HepG2 (cell line): ENCODE measurements around the gene ACTR6. TPM values are rescaled to one million over a fixed set of nuclear protein-coding genes. Genes with fewer than 3 reads are reported as not detected.
A peak's percentile ranks its signal among the peaks of the same experiment; 100 is the strongest.

Experiments
- ATAC-seq: fragments of 200-7000 bp; cut with Tn5 transposase; 3 replicates; pipeline ENCODE4 v1.9.1; 2020; ENCODE audit warnings: mild to moderate bottlenecking, moderate library complexity
- BruUV-seq: library from RNA; stranded (reverse); fragments of 400-500 nt; replicated peaks from 2 replicates; lab custom pipeline; 2021; lab: Mats Ljungman, UMichigan
- CTCF ChIA-PET: fragments of 300-600 bp; formaldehyde crosslinking; extraction: SDS; loops from one replicate; lab custom pipeline; 2021; ENCODE audit warnings: low total read pairs, inconsistent platforms, low intra/inter-chr PET ratio; lab: Yijun Ruan, JAX
- POLR2A ChIA-PET: fragments of 350-600 bp; sonication (Branson Sonifier 250); formaldehyde crosslinking; loops from one replicate; lab custom pipeline; 2020; ENCODE audit warnings: antibody characterized with exemption, inconsistent platforms; lab: Yijun Ruan, JAX
- DNase-seq: peaks from one replicate; pipeline ENCODE4 v3.0.0-alpha.2; 2015; ENCODE audit warnings: low spot score
- FAIRE-seq: peaks from 3 replicates; lab custom pipeline; 2011; peaks lifted over from hg19 to GRCh38; lab: Jason Lieb, UNC
- H2AFZ ChIP-seq: one replicate; pipeline ENCODE4 v1.6.1; 2011; ENCODE audit warnings: low read length, inconsistent platforms
- H3K27ac ChIP-seq: fragments of 300-600 bp; 3 replicates; pipeline ENCODE4 v1.8.0; 2011; ENCODE audit warnings: mixed run types, mild to moderate bottlenecking, mixed read lengths, low read length, inconsistent platforms; ENCODE audit not compliant: insufficient read depth; ENCODE audit errors: extremely low read length
- H3K27me3 ChIP-seq, 2 experiments: fragments of 200-600 bp in 1 of 2; 2 replicates in 1 of 2; 3 replicates in 1 of 2; pipeline versions ENCODE4 v1.6.0 to v1.8.0; 2011; ENCODE audit warnings: low read length in 2 of 2, mild to moderate bottlenecking in 2 of 2, moderate library complexity in 2 of 2, inconsistent platforms in 1 of 2; ENCODE audit not compliant: insufficient read depth in 2 of 2, control insufficient read depth in 1 of 2
- H3K36me3 ChIP-seq, 2 experiments: fragments of 200-600 bp in 1 of 2; replicated peaks in 1 of 2; 2 replicates in 1 of 2; 3 replicates in 1 of 2; pipeline versions ENCODE4 v1.5.1 to v1.8.0; 2011; ENCODE audit warnings: low read length in 2 of 2, inconsistent platforms in 1 of 2; ENCODE audit not compliant: insufficient read depth in 2 of 2, control insufficient read depth in 1 of 2
- H3K4me1 ChIP-seq: 2 replicates; pipeline ENCODE4 v1.5.1; 2012; ENCODE audit warnings: low read length, inconsistent platforms; ENCODE audit not compliant: insufficient read depth
- H3K4me2 ChIP-seq: 2 replicates; pipeline ENCODE4 v1.6.0; 2011; ENCODE audit warnings: low read depth, low read length, inconsistent platforms
- H3K4me3 ChIP-seq, 3 experiments: fragments of 200-600 bp in 1 of 3; sonication (generic), shearing (Covaris generic) in 1 of 3; replicated peaks in 1 of 3; 2 replicates each; pipeline ENCODE4 v1.5.1; 2011 to 2016; ENCODE audit warnings: low read length in 3 of 3, inconsistent platforms in 2 of 3, low read depth in 2 of 3, mild to moderate bottlenecking in 2 of 3, control low read depth in 1 of 3, mixed read lengths in 1 of 3; ENCODE audit not compliant: insufficient read depth in 1 of 3
- H3K79me2 ChIP-seq: one replicate; pipeline ENCODE4 v1.6.1; 2011; ENCODE audit warnings: low read length, inconsistent platforms; ENCODE audit not compliant: insufficient read depth
- H3K9ac ChIP-seq: 2 replicates; pipeline ENCODE4 v1.6.0; 2011; ENCODE audit warnings: mild to moderate bottlenecking, low read depth, low read length, inconsistent platforms; ENCODE audit not compliant: insufficient read depth
- H3K9me3 ChIP-seq: 2 replicates; pipeline ENCODE4 v1.5.1; 2012; ENCODE audit warnings: mild to moderate bottlenecking, low read length
- H4K20me1 ChIP-seq: 2 replicates; pipeline ENCODE4 v1.6.0; 2011; ENCODE audit warnings: inconsistent platforms, mild to moderate bottlenecking, low read length, moderate library complexity; ENCODE audit not compliant: insufficient read depth
- CBX1 ChIP-seq: IDR thresholded peaks from one replicate; pipeline ENCODE4 v1.6.1; 2016; ENCODE audit warnings: antibody characterized with exemption, low read depth
- CCAR2 ChIP-seq: fragments of 200-400 bp; formaldehyde crosslinking; optimal IDR thresholded peaks from 2 replicates; pipeline ENCODE3; 2018; ENCODE audit warnings: low read depth, mild to moderate bottlenecking, low read length, moderate library complexity
- CHD4 ChIP-seq: fragments of 200-600 bp; sonication (generic); IDR thresholded peaks from 2 replicates; pipeline ENCODE4 v1.7.0; 2017; ENCODE audit warnings: mild to moderate bottlenecking, low read length, borderline replicate concordance
- ERF ChIP-seq: IDR thresholded peaks from 2 replicates; pipeline ENCODE4 v1.6.1; 2018; ENCODE audit warnings: missing biosample characterization, missing genetic modification reagents
- KMT2B ChIP-seq: IDR thresholded peaks from 2 replicates; pipeline ENCODE4 v1.6.1; 2016; ENCODE audit warnings: missing genetic modification reagents, missing compliant biosample characterization
- SIN3B ChIP-seq: fragments of 150-350 bp; IDR thresholded peaks from 2 replicates; pipeline ENCODE4 v1.6.1; 2014; ENCODE audit warnings: low read length
- SMAD9 ChIP-seq: sonication (generic); formaldehyde crosslinking; IDR thresholded peaks from 2 replicates; pipeline ENCODE4 v1.5.1; 2020; ENCODE audit warnings: mild to moderate bottlenecking, missing genetic modification reagents
- SMC3 ChIP-seq: IDR thresholded peaks from 2 replicates; pipeline ENCODE4 v1.6.1; 2011; ENCODE audit warnings: low read length, improper control_type of control experiment
- TBL1XR1 ChIP-seq: fragments of 150-350 bp; IDR thresholded peaks from 2 replicates; pipeline ENCODE4 v1.6.1; 2014; ENCODE audit warnings: borderline replicate concordance, low read length; ENCODE audit not compliant: partially characterized antibody
- THAP11 ChIP-seq: IDR thresholded peaks from 2 replicates; pipeline ENCODE4 v1.6.1; 2016; ENCODE audit warnings: missing biosample characterization, missing genetic modification reagents
- ZFP36L1 ChIP-seq: sonication (generic); formaldehyde crosslinking; IDR thresholded peaks from 2 replicates; pipeline ENCODE4 v1.8.0; 2022; ENCODE audit warnings: mild to moderate bottlenecking, missing genetic modification reagents, moderate library complexity
- ZIK1 ChIP-seq: sonication (generic); formaldehyde crosslinking; IDR thresholded peaks from 2 replicates; pipeline ENCODE4 v1.5.0; 2020; ENCODE audit warnings: mild to moderate bottlenecking, low read depth, missing genetic modification reagents, borderline replicate concordance
- ZNF607 ChIP-seq: sonication (generic); formaldehyde crosslinking; IDR thresholded peaks from 2 replicates; pipeline ENCODE4 v1.5.1; 2020; ENCODE audit warnings: missing genetic modification reagents, mild to moderate bottlenecking, borderline replicate concordance
- ZNF816 ChIP-seq: sonication (generic); formaldehyde crosslinking; IDR thresholded peaks from 2 replicates; pipeline ENCODE4 v1.8.0; 2022; ENCODE audit warnings: missing genetic modification reagents, mild to moderate bottlenecking, borderline replicate concordance
- WGBS: methylation state at CpG from one replicate; pipeline ENCODE4 v1.1.6; 2017; ENCODE audit warnings: low lambda C conversion rate; 5-methylcytosine and 5-hydroxymethylcytosine counted together
- in situ Hi-C: cut with HindIII; loops from 2 replicates; pipeline ENCODE4 v1.10.0; 2017; ENCODE audit warnings: low pct_unique_long_range_greater_than_20kb; ENCODE audit not compliant: extremely low pct_ligation_motif_present
- intact Hi-C: fragments of 100-400 bp; cut with micrococcal nuclease; formaldehyde crosslinking; loops from one replicate; pipeline ENCODE4 v1.10.0; 2022; ENCODE audit not compliant: unreplicated experiment
- polyA plus RNA-seq, 8 experiments: library from polyadenylated mRNA; depleted of rRNA in 3 of 8; stranded (reverse) in 7 of 8; unstranded in 1 of 8; fragments of >200 nt; fragmentation: Illumina TruSeq in 4 of 8; extraction: Trizol in 4 of 8; gene quantifications; 2 replicates each; pipeline versions ENCODE4 v1.2.1 to v1.2.3, GENCODE V29; 2011 to 2016; ENCODE audit warnings: low read depth in 4 of 8, missing spikeins in 1 of 8, mixed read lengths in 1 of 8; ENCODE audit not compliant: insufficient read depth in 1 of 8
- total RNA-seq, 5 experiments: library from RNA; depleted of rRNA; stranded (reverse); fragments of >200 nt; fragmentation: Illumina TruSeq; extraction: Trizol; gene quantifications; 2 replicates each; pipeline ENCODE4 v1.2.3, GENCODE V29; 2016; ENCODE audit warnings: low read depth in 1 of 5
- TF ChIP-seq, protein P1 (sequence below): IDR thresholded peaks from 2 replicates; pipeline ENCODE4 v1.6.1; 2016; ENCODE audit warnings: control low read depth
- TF ChIP-seq, protein P2 (sequence below): sonication (generic); formaldehyde crosslinking; IDR thresholded peaks from 2 replicates; pipeline ENCODE4 v1.4.0; 2020; ENCODE audit warnings: mild to moderate bottlenecking, missing genetic modification reagents, borderline replicate concordance
- TF ChIP-seq, protein P3 (sequence below): sonication (generic); formaldehyde crosslinking; conservative IDR thresholded peaks from 2 replicates; pipeline ENCODE4 v1.8.0; 2022; ENCODE audit warnings: missing genetic modification reagents

Gene ACTR6
- total and polyA plus RNA-seq, 2 of the 13 experiments (the other 11 are each of a cell fraction or from before 2014, with no cell fraction given) = 12.9 to 22.4 TPM

GRCh38 chr12:100268835-100269564 lies 68.4 kb downstream of the ACTR6 start:
- intact Hi-C loops (loop anchor here (5.0 kb wide), 2 partner anchors 67 to 127 kb away; partner anchors contain the start of genes ACTR6 and BLTP3B), in situ Hi-C loops (no loop called here)
- H3K4me3 ChIP-seq = peak overlapping the region; percentile 91 to 93 (median 92); a peak in 5 of 6 replicates
- ChIA-PET CTCF (no interaction called here), POLR2A (no interaction called here)
- 35% methylated on average over 5 of the region's 5 CpGs for WGBS
- no peaks in the 10 kb centered on the region; a peak in 1 of 5 replicates for H3K36me3 ChIP-seq
- H3K27me3 ChIP-seq = no peaks in the 10 kb centered on the region; a peak in 1 of 5 replicates
- peak overlapping the region; percentile 96; the same call in 1 of the 2 replicates for H3K9ac ChIP-seq
- H3K4me1 ChIP-seq = peaks cover 41% of the 10 kb centered on the region
- H4K20me1 ChIP-seq = peaks cover 10% of the 10 kb centered on the region; the same call in 1 of the 2 replicates
- peak overlapping the region; percentile 12 for H3K27ac ChIP-seq
- H3K79me2 ChIP-seq = peaks cover 63% of the 10 kb centered on the region
- H2AFZ ChIP-seq = no peak overlapping the region
- BruUV-seq = no TSS peak
- no peaks in the 10 kb centered on the region for H3K9me3 ChIP-seq
- FAIRE-seq = no peak
- no peak for DNase-seq
- no peak for ATAC-seq
- peak overlapping the region; percentile 91 for H3K4me2 ChIP-seq
- TF ChIP-seq SIN3B (no peak), SMC3 (no peak), CCAR2 (no peak), ERF (CRISPR knock-in tag) (no peak), SMAD9 (no peak), ZNF816 (CRISPR knock-in tag) (no peak), ZIK1 (no peak), TBL1XR1 (no peak), ZFP36L1 (CRISPR knock-in tag) (no peak), KMT2B (CRISPR knock-in tag) (no peak), CBX1 (no peak), ZNF607 (no peak), CHD4 (no peak), THAP11 (CRISPR knock-in tag) (no peak)
- TF ChIP-seq, protein P1, sequence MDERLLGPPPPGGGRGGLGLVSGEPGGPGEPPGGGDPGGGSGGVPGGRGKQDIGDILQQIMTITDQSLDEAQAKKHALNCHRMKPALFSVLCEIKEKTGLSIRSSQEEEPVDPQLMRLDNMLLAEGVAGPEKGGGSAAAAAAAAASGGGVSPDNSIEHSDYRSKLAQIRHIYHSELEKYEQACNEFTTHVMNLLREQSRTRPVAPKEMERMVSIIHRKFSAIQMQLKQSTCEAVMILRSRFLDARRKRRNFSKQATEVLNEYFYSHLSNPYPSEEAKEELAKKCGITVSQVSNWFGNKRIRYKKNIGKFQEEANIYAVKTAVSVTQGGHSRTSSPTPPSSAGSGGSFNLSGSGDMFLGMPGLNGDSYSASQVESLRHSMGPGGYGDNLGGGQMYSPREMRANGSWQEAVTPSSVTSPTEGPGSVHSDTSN = no peak
- TF ChIP-seq, protein P2, sequence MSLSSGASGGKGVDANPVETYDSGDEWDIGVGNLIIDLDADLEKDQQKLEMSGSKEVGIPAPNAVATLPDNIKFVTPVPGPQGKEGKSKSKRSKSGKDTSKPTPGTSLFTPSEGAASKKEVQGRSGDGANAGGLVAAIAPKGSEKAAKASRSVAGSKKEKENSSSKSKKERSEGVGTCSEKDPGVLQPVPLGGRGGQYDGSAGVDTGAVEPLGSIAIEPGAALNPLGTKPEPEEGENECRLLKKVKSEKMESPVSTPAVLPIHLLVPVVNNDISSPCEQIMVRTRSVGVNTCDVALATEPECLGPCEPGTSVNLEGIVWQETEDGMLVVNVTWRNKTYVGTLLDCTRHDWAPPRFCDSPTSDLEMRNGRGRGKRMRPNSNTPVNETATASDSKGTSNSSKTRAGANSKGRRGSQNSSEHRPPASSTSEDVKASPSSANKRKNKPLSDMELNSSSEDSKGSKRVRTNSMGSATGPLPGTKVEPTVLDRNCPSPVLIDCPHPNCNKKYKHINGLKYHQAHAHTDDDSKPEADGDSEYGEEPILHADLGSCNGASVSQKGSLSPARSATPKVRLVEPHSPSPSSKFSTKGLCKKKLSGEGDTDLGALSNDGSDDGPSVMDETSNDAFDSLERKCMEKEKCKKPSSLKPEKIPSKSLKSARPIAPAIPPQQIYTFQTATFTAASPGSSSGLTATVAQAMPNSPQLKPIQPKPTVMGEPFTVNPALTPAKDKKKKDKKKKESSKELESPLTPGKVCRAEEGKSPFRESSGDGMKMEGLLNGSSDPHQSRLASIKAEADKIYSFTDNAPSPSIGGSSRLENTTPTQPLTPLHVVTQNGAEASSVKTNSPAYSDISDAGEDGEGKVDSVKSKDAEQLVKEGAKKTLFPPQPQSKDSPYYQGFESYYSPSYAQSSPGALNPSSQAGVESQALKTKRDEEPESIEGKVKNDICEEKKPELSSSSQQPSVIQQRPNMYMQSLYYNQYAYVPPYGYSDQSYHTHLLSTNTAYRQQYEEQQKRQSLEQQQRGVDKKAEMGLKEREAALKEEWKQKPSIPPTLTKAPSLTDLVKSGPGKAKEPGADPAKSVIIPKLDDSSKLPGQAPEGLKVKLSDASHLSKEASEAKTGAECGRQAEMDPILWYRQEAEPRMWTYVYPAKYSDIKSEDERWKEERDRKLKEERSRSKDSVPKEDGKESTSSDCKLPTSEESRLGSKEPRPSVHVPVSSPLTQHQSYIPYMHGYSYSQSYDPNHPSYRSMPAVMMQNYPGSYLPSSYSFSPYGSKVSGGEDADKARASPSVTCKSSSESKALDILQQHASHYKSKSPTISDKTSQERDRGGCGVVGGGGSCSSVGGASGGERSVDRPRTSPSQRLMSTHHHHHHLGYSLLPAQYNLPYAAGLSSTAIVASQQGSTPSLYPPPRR (CRISPR knock-in tag) = no peak
- TF ChIP-seq, protein P3, sequence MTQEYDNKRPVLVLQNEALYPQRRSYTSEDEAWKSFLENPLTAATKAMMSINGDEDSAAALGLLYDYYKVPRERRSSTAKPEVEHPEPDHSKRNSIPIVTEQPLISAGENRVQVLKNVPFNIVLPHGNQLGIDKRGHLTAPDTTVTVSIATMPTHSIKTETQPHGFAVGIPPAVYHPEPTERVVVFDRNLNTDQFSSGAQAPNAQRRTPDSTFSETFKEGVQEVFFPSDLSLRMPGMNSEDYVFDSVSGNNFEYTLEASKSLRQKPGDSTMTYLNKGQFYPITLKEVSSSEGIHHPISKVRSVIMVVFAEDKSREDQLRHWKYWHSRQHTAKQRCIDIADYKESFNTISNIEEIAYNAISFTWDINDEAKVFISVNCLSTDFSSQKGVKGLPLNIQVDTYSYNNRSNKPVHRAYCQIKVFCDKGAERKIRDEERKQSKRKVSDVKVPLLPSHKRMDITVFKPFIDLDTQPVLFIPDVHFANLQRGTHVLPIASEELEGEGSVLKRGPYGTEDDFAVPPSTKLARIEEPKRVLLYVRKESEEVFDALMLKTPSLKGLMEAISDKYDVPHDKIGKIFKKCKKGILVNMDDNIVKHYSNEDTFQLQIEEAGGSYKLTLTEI (CRISPR knock-in tag) = no peak
